Measurements from ENCODE around the gene MTMR11. TPM values are rescaled to one million over a fixed set of nuclear protein-coding genes. Genes with fewer than 3 reads are reported as not detected.
"Not testable (repeated sequence)": the region's sequence is repeated elsewhere in the genome, so short reads cannot be mapped to it uniquely, and the experiment has no call there.

Gene MTMR11
- total and polyA plus RNA-seq, 2 experiments from 2014 or later: 2.4 to 3.6 TPM

GRCh38 chr1:149940427-149940826, 3.7 kb upstream of the MTMR11 start:
- ATAC-seq (no peak), DNase-seq (ENCODE audit: low spot score) (no peak)
- no peak overlapping the region for H2AFZ ChIP-seq
- peaks cover 11% of the 10 kb centered on the region for H3K36me3 Mint-ChIP-seq (ENCODE audit: low read depth)
- H3K4me1 ChIP-seq (ENCODE audit: insufficient read depth): peaks cover 55% of the 10 kb centered on the region
- H3K4me2 ChIP-seq: no peak overlapping the region
- peaks cover 9% of the 10 kb centered on the region for H3K27me3 Mint-ChIP-seq (ENCODE audit: insufficient read depth, low read depth, poor library complexity)
- H3K27ac ChIP-seq (ENCODE audit: low read depth): peak overlapping the region; percentile 93; the same call in 1 of the 2 replicates
- no peaks in the 10 kb centered on the region for H3K27me3 ChIP-seq (ENCODE audit: insufficient read depth)
- TF ChIP-seq ZNF462 (CRISPR knock-in tag; IDR thresholded peaks at IDR 0.05) (no peak), EZH2phosphoT487 (IDR thresholded peaks at IDR 0.05; ENCODE audit: unreplicated experiment) (no peak)
- H3K4me3 Mint-ChIP-seq: no peak overlapping the region; the same call in 2 of the 3 replicates
- H3K9me3 Mint-ChIP-seq: no peaks in the 10 kb centered on the region
- peaks cover 5% of the 10 kb centered on the region; the same call in 1 of the 2 replicates for H3K36me3 ChIP-seq (ENCODE audit: insufficient read depth)
- no peaks in the 10 kb centered on the region for H3K79me2 ChIP-seq (replicated peaks; ENCODE audit: insufficient read depth)
- H3F3A ChIP-seq (replicated peaks; ENCODE audit: low read depth): peaks cover 9% of the 10 kb centered on the region; the same call in 1 of the 2 replicates
- H3K4me3 ChIP-seq: no peak overlapping the region
- no peaks in the 10 kb centered on the region for H4K20me1 ChIP-seq (replicated peaks; ENCODE audit: insufficient read depth)
- H3K9me2 ChIP-seq (ENCODE audit: insufficient read depth): no peaks in the 10 kb centered on the region
- peak overlapping the region; percentile 53 for H3K27ac Mint-ChIP-seq
- peaks cover 70% of the 10 kb centered on the region for H3K4me1 Mint-ChIP-seq

- Mint-ChIP-seq H3K4me3 (peak overlapping the region; percentile 55), H3K4me1 (peaks cover 65% of the 10 kb centered on the region), H3K27ac (peak overlapping the region; percentile 99), H3K27me3 (ENCODE audit: insufficient read depth, low read depth, poor library complexity) (peaks cover 13% of the 10 kb centered on the region)
- H2AFZ ChIP-seq; H3K27me3 ChIP-seq (ENCODE audit: insufficient read depth); H3K36me3 ChIP-seq (ENCODE audit: insufficient read depth); H3K79me2 ChIP-seq (replicated peaks; ENCODE audit: insufficient read depth); H3K9me3 Mint-ChIP-seq; H3K9me2 ChIP-seq (ENCODE audit: insufficient read depth); H4K20me1 ChIP-seq (replicated peaks; ENCODE audit: insufficient read depth); DNase-seq (ENCODE audit: low spot score); ATAC-seq; H3F3A ChIP-seq (replicated peaks; ENCODE audit: low read depth); H3K36me3 Mint-ChIP-seq (ENCODE audit: low read depth): not testable (repeated sequence)
- Histone ChIP-seq H3K27ac (ENCODE audit: low read depth) (peak overlapping the region; percentile 93), H3K4me3 (peak overlapping the region; percentile 29), H3K4me1 (ENCODE audit: insufficient read depth) (peaks cover 55% of the 10 kb centered on the region), H3K4me2 (peak overlapping the region; percentile 79)
Observed at GRCh38 chr1:149938668-149939003, 2.0 kb upstream of the MTMR11 start.

Data from GM23338 (cell line).